Peyer's patch (tissue), 4 donors: Measurements from ENCODE around the gene USP6.

Source experiments
- POLR2A ChIP-seq, 2 donors: fragments of 450-650 bp; IDR thresholded peaks; one replicate each; pipeline ENCODE4 v1.5.1; 2017; ENCODE audit warnings: antibody characterized with exemption in 2 of 2, mild to moderate bottlenecking in 2 of 2, moderate library complexity in 2 of 2
- TF ChIP-seq, protein P1 (sequence below), 6 experiments: fragments of 450-650 bp in 4 of 6; fragments of 200-600 bp in 2 of 6; sonication (generic) in 1 of 6; IDR thresholded peaks; one replicate each; pipeline ENCODE4 v1.5.1; 2017 to 2019; ENCODE audit warnings: antibody characterized with exemption in 6 of 6, mild to moderate bottlenecking in 3 of 6, moderate library complexity in 1 of 6

DNA sequence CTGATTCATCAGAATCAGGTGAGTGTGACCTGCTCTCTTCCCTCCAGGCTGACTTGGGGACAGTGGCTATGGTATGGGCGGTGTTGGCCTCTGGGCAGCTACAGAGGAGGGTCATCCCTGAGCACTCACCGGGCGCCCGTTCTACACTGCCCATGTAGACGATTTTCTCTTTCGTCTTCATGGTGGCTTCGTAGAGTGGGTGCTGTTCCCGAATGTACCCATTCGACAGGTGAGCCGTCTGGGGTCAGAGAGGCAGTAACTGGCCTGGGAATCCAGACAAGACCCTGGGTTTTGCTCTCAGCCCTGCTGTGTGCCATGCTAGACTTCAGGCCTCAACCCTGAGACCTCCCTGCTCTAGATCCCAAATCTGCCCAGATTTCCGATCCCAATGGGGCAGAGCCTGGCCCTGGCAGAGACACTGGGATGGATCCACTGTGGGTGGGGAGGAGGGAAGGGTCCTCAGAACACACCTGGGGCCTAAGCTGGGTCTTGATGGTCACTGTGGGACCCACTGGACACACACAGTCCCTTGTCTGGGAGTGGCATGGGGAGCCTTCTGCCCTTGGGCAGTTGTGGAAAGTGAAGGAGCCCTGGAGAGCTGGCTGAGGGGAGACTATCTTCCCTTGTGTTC lies 13.2 kb downstream of the USP6 start:
- no peak for TF ChIP-seq POLR2A (IDR thresholded peaks at IDR 0.05)
- TF ChIP-seq, protein P1, sequence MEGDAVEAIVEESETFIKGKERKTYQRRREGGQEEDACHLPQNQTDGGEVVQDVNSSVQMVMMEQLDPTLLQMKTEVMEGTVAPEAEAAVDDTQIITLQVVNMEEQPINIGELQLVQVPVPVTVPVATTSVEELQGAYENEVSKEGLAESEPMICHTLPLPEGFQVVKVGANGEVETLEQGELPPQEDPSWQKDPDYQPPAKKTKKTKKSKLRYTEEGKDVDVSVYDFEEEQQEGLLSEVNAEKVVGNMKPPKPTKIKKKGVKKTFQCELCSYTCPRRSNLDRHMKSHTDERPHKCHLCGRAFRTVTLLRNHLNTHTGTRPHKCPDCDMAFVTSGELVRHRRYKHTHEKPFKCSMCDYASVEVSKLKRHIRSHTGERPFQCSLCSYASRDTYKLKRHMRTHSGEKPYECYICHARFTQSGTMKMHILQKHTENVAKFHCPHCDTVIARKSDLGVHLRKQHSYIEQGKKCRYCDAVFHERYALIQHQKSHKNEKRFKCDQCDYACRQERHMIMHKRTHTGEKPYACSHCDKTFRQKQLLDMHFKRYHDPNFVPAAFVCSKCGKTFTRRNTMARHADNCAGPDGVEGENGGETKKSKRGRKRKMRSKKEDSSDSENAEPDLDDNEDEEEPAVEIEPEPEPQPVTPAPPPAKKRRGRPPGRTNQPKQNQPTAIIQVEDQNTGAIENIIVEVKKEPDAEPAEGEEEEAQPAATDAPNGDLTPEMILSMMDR (IDR thresholded peaks at IDR 0.05): no peak
